SIG-M5 treated with dmso at 0.1 percent for 504 hours (cell line): Measurements from ENCODE around the gene ABR.

Experiments used
- DNase-seq: peaks from one replicate; lab custom pipeline; 2025; ENCODE audit not compliant: unreplicated experiment; lab: John Stamatoyannopoulos, UW

Gene ABR

DNA sequence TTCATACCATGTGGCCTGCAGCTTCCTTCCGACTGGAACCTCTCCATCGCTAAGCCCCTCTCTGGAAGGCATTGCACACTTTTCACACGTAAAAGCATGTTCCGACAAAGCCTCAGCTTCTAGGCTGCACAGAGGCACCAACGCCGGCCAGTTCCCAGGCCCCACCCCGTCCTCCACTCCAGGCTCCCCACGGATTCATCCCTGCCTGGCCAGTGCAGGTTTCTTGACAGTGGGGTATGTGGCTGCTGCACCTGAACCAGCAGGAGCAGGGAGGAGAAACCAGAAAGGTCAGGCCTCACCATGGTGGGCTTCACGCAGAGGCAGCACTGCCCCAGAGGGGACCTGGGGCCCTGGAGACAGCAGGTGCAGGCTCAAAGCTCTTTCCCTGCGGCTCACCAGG, 168.6 kb downstream of the ABR start:
- no peak for DNase-seq

GRCh38 chr17:1010586-1010985, 169.2 kb downstream of the ABR start:
- DNase-seq: no peak

DNA sequence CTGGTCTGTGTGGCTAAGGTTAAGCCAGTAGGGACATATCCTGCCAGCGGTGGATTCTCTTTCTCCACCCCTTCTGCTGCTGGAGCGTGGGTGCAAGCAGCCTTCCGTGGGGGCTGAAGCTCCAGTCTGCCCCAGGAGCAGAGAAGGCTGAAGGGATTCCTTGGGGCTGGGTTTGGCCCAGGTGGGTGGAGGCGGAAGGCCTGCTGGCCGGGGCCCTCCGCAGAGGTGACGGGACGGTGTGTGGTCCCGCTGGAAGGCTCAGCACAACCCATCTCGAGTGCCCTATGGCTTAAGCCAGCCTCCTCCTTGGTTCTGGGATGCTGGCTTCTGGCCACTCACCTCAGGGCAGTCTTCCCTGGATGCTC, 169.7 kb downstream of the ABR start:
- no peak for DNase-seq

DNA sequence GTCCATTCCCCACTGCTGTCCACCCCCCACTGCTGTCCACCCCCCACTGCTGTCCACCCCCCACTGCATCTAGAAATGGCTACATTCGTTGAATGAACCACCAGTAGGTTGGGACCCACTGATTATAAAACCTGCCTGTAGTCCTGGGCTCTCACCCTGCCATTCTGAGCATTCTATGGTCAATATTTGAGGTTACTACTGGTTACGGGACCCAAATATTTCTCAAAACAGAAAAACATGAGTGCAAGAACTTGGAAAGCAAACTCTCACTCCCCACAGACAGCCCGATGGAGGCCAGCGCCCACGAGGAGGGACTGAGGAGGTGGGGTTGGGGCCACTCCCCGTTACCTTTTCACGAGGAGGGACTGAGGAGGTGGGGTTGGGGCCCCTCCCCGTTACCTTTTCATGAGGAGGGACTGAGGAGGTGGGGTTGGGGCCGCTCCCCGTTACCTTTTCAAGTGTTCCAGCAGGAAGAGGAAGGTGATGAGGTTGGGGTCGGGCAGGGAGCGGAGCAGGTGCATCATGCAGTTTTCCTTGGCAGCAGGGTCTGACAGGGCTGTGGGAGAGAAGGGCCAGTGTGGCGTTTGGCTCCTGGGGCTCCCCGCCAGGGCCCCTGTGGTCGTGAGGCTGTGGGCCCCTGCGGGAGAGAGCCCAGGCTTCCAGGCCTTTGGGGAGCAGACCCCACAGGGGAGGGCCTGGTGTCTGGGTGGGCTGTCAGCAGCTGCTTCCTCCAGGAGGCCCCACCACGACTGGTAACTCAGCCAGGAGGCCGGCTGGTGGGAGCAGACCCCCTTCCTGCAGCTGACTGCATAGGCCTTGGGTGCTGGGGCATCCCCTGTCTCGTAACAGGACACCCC, 170.3 kb downstream of the ABR start:
- no peak for DNase-seq

- DNase-seq: no peak
Measured at GRCh38 chr17:1008008-1008761, 171.6 kb downstream of the ABR start.

GRCh38 chr17:1007310-1008007, 172.3 kb downstream of the ABR start:
- no peak for DNase-seq

GRCh38 chr17:1006054-1006453, 173.7 kb downstream of the ABR start:
- no peak for DNase-seq

GRCh38 chr17:1005361-1005946, 174.3 kb downstream of the ABR start:
- no peak for DNase-seq

- DNase-seq: no peak
Measured at GRCh38 chr17:1004769-1005295, 174.9 kb downstream of the ABR start.

GRCh38 chr17:1003972-1004768, 175.6 kb downstream of the ABR start:
- no peak for DNase-seq

- no peak for DNase-seq
Measured at GRCh38 chr17:1003633-1003971, 176.2 kb downstream of the ABR start.

DNA sequence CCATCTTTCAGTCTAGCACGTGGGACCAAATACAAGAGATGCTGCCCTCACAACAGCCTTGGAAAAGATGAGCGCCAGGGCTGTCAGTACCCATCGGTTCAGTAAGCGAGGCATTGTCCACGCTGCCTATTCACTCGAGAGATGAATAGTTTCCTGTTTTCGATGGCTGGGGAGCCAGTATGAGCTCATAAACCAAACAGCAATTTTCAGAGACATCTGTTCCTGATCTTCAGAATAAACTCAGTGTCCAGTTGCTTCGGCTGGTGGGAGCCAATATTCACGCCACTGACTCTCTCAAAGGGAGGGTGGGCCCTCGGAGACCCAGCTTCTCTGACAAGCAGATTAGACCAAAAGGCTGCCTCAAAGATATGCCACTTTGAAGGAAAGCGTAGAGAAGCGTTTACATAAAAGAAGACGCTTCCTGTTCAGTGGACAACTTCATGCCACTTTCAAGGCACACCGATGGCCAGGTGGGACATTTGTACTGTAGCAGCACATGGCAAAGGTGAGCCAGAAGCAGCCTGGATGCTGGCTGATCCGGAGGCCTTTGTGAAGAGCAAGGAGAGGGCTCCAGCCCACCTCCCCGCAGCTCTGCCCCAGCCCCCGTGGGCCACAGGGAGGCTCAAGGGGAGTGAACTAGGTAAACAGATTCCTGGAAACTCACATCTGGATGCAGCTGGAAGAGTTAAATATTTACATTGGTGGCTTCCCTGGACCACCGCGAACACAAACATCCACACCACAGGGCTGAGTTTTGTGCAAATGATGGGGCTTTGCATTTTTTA, 176.8 kb downstream of the ABR start:
- DNase-seq: no peak

GRCh38 chr17:1002412-1002753, 177.4 kb downstream of the ABR start:
- no peak for DNase-seq

- DNase-seq: no peak
Measured at GRCh38 chr17:1001640-1002411, 178.0 kb downstream of the ABR start.

GRCh38 chr17:1000597-1001461, 179.0 kb downstream of the ABR start:
- no peak for DNase-seq

- no peak for DNase-seq
Measured at GRCh38 chr17:998111-998510, 181.7 kb downstream of the ABR start.

- peak; percentile 93 for DNase-seq
Measured at GRCh38 chr17:996554-997344, 183.0 kb downstream of the ABR start, which contains the start of gene TIMM22. Gene TIMM22 (plus strand): TSS chr17:997129. CDS start chr17:997143, 14 bp downstream.
